Spleen (tissue), 11 donors: ENCODE data around the gene UTY. TPM values are rescaled to one million over a fixed set of nuclear protein-coding genes. Genes with fewer than 3 reads are reported as not detected.

Source experiments
- DNase-seq: peaks from one replicate; pipeline ENCODE4 v3.0.0-alpha.2; 2020
- H3K27ac ChIP-seq, 8 donors: fragments of 200-600 bp; sonication (generic) in 7 of 8; 1 replicate in 4 of 8; 2 replicates in 4 of 8; pipeline versions ENCODE4 v1.5.0 to v1.8.0; 2016 to 2021; ENCODE audit warnings: inconsistent platforms in 4 of 8, mild to moderate bottlenecking in 4 of 8, moderate library complexity in 1 of 8
- H3K27me3 ChIP-seq, 7 donors: fragments of 200-600 bp; sonication (generic) in 6 of 7; replicated peaks in 1 of 7; 1 replicate in 4 of 7; 2 replicates in 3 of 7; pipeline versions ENCODE4 v1.5.0 to v1.8.0; 2016 to 2021; ENCODE audit warnings: inconsistent platforms in 3 of 7, mild to moderate bottlenecking in 1 of 7
- H3K36me3 ChIP-seq, 6 donors: fragments of 200-600 bp; sonication (generic) in 5 of 6; 1 replicate in 4 of 6; 2 replicates in 2 of 6; pipeline versions ENCODE4 v1.5.0 to v1.8.0; 2016 to 2021; ENCODE audit warnings: inconsistent platforms in 2 of 6
- H3K4me1 ChIP-seq, 6 donors: fragments of 200-600 bp; sonication (generic) in 5 of 6; 1 replicate in 3 of 6; 2 replicates in 3 of 6; pipeline versions ENCODE4 v1.5.0 to v1.8.0; 2016 to 2021; ENCODE audit warnings: inconsistent platforms in 3 of 6
- H3K4me3 ChIP-seq, 8 donors: fragments of 200-600 bp; sonication (generic) in 7 of 8; 1 replicate in 4 of 8; 2 replicates in 4 of 8; pipeline versions ENCODE4 v1.5.0 to v1.8.0; 2016 to 2021; ENCODE audit warnings: inconsistent platforms in 4 of 8, mild to moderate bottlenecking in 4 of 8, moderate library complexity in 2 of 8
- H3K9me3 ChIP-seq, 8 donors: fragments of 200-600 bp; sonication (generic) in 7 of 8; 1 replicate in 4 of 8; 2 replicates in 4 of 8; pipeline versions ENCODE4 v1.5.0 to v1.8.0; 2016 to 2021; ENCODE audit warnings: inconsistent platforms in 4 of 8
- POLR2A ChIP-seq, 3 donors: fragments of 450-650 bp; IDR thresholded peaks; one replicate each; pipeline ENCODE4 v1.5.1; 2017; ENCODE audit warnings: antibody characterized with exemption in 3 of 3, mild to moderate bottlenecking in 1 of 3
- POLR2AphosphoS5 ChIP-seq, 3 donors: sonication (generic); formaldehyde crosslinking; IDR thresholded peaks; one replicate each; pipeline ENCODE4 v1.5.1; 2017; ENCODE audit warnings: antibody characterized with exemption in 3 of 3
- WGBS, 5 donors: extraction: QIAGEN DNeasy Blood & Tissue Kit in 3 of 5; methylation state at CpG; one replicate each; pipeline versions ENCODE4 v1.1.5 to v1.1.7; 2013 to 2018; 5-methylcytosine and 5-hydroxymethylcytosine counted together
- intact Hi-C: fragments of 100-400 bp; cut with DNase I; formaldehyde crosslinking; loops from one replicate; pipeline ENCODE4 v1.15.0; 2023; ENCODE audit warnings: low total_unique reads
- polyA plus RNA-seq, 3 donors: library from polyadenylated mRNA; stranded (reverse); fragments of 200-250 nt; gene quantifications; one replicate each; pipeline ENCODE4 v1.2.1, GENCODE V29; 2013
- total RNA-seq, 7 donors: library from RNA; depleted of rRNA in 3 of 7; stranded (reverse); fragments of >200 nt in 3 of 7; fragmentation: NEBNext Ultra II Directional in 4 of 7; extraction: Animal tissue kit (Norgen Biotek cat#: 25700) in 4 of 7; gene quantifications; one replicate each; pipeline versions ENCODE4 v1.1.0 to v1.2.1, GENCODE V29; 2016 to 2021
- TF ChIP-seq, protein P1 (sequence below), 11 experiments: fragments of 200-600 bp in 7 of 11; fragments of 450-650 bp in 4 of 11; sonication (generic) in 4 of 11; IDR thresholded peaks in 8 of 11; conservative IDR thresholded peaks in 3 of 11; 1 replicate in 7 of 11; 2 replicates in 4 of 11; pipeline versions ENCODE4 v1.4.0 to v1.8.0; 2016 to 2021; ENCODE audit warnings: antibody characterized with exemption in 11 of 11, inconsistent platforms in 4 of 11, mild to moderate bottlenecking in 1 of 11
- donor health status: healthy with polysubstance abuse.
- donor health status: DM: no; HTN: no; CAD: no; lungs with moderate emphysema.
- donor health status: DM: no; HTN: no; CAD: no.
- donor health status: Bipolar disorder and iron deficiency.
- donor health status: healthy.
- donor health status: DM: no; HTN: no; CAD: no.
- donor health status: DM: yes; HTN: yes; CAD: no.

Gene UTY
- total and polyA plus RNA-seq, 10 donors, result under 0.01 to 64.1 (median 4.5) TPM; not detected in 4

DNA sequence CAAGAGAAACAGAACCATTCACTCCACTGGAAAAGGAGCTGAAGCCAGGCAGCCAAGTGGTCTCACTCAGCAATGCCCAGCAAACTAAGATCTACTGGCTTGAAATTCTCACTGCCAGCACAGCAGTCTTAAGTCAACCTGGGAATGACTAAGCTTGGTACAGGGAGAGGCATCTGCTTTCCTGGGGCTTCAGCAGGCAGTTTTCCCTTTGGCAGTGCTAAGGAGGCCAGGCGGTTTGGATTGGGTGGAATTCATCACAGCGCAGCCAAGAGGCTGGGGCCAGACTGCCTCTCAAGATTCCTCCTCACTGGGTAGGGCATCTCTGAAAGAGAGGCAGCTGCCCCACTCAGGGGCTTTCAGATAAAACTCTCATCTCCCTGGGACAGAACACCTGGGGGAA, 149.2 kb downstream of the UTY start:
- Histone ChIP-seq H3K27ac (no peak overlapping the region), H3K9me3 (no peaks in the 10 kb centered on the region), H3K4me3 (no peak overlapping the region), H3K36me3 (peaks cover 0 to 51% (median 0%) of the 10 kb centered on the region in 6 donors), H3K27me3 (no peaks in the 10 kb centered on the region), H3K4me1 (no peaks in the 10 kb centered on the region)
- no peak for TF ChIP-seq POLR2AphosphoS5 (IDR thresholded peaks at IDR 0.05)
- no peak for TF ChIP-seq POLR2A (IDR thresholded peaks at IDR 0.05)
- TF ChIP-seq, protein P1, sequence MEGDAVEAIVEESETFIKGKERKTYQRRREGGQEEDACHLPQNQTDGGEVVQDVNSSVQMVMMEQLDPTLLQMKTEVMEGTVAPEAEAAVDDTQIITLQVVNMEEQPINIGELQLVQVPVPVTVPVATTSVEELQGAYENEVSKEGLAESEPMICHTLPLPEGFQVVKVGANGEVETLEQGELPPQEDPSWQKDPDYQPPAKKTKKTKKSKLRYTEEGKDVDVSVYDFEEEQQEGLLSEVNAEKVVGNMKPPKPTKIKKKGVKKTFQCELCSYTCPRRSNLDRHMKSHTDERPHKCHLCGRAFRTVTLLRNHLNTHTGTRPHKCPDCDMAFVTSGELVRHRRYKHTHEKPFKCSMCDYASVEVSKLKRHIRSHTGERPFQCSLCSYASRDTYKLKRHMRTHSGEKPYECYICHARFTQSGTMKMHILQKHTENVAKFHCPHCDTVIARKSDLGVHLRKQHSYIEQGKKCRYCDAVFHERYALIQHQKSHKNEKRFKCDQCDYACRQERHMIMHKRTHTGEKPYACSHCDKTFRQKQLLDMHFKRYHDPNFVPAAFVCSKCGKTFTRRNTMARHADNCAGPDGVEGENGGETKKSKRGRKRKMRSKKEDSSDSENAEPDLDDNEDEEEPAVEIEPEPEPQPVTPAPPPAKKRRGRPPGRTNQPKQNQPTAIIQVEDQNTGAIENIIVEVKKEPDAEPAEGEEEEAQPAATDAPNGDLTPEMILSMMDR (IDR thresholded peaks at IDR 0.05 in 8 of 11, conservative IDR thresholded peaks at IDR 0.05 in 3 of 11), result no peak
- 100% methylated on average over 2 of the region's 2 CpGs; no CpG with 5 or more reads in 3 of the 5 donors for WGBS, 5 donors
- no peak for DNase-seq
- intact Hi-C loops, result no loop called here

DNA sequence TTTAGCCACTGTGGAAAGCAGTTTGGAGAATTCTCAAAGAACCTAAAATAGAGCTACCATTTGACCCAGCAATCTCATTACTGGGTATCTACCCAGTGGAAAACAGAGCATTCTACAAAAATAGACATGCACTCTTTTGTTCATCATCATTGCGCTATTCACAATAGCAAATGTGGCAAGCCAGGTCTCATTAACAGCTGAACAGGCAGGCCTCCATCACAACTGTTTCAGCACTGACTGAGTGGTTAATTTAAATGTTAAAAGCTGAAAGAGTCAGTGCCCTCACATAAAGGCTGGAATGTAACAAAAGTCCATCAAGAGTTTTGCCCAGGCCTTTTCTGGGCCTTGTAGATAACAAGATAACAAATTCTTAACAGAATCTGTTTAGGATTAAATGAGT, 166.9 kb downstream of the UTY start:
- no peak overlapping the region for H3K27ac ChIP-seq
- H3K27me3 ChIP-seq, result no peaks in the 10 kb centered on the region
- no peaks in the 10 kb centered on the region for H3K9me3 ChIP-seq
- TF ChIP-seq POLR2AphosphoS5 (IDR thresholded peaks at IDR 0.05), result no peak
- TF ChIP-seq, protein P1 (IDR thresholded peaks at IDR 0.05 in 8 of 11, conservative IDR thresholded peaks at IDR 0.05 in 3 of 11), result no peak
- no peak for TF ChIP-seq POLR2A (IDR thresholded peaks at IDR 0.05)
- H3K4me3 ChIP-seq, result no peak overlapping the region
- DNase-seq, result no peak
- no peaks in the 10 kb centered on the region for H3K4me1 ChIP-seq
- intact Hi-C loops, result no loop called here
- 97 to 100% (median 100%) methylated on average over 1 of the region's 1 CpG; no CpG with 5 or more reads in 2 of the 5 donors for WGBS, 5 donors
- peaks cover 0 to 65% (median 0%) of the 10 kb centered on the region in 6 donors for H3K36me3 ChIP-seq

DNA sequence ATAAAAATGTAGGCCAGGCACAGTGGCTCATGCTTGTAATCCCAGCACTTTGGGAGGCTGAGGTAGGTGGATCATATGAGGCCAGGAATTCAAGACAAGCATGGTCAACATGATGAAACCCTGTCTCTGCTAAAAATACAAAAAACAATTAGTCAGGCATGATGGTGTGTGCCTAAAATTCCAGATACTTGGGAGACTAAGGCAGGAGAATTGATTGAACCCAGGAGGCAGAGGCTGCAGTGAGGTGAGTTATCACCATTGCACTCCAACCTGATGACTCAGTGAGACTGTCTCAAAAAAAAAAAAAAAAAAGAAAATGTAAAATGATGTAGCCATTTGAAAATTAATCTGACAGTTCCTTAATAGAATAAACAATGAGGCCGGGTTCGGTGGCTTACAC, 171.9 kb downstream of the UTY start:
- H3K27ac ChIP-seq, result no peak overlapping the region
- TF ChIP-seq POLR2A (IDR thresholded peaks at IDR 0.05) (no peak), POLR2AphosphoS5 (IDR thresholded peaks at IDR 0.05) (no peak)
- TF ChIP-seq, protein P1 (IDR thresholded peaks at IDR 0.05 in 8 of 11, conservative IDR thresholded peaks at IDR 0.05 in 3 of 11), result no peak
- H3K36me3 ChIP-seq, result peaks cover 0 to 52% (median 0%) of the 10 kb centered on the region in 6 donors
- no peaks in the 10 kb centered on the region for H3K9me3 ChIP-seq
- H3K4me3 ChIP-seq, result no peak overlapping the region
- H3K4me1 ChIP-seq, result no peaks in the 10 kb centered on the region
- no peak for DNase-seq
- intact Hi-C loops, result no loop called here
- no peaks in the 10 kb centered on the region for H3K27me3 ChIP-seq
- WGBS, 5 donors, result 89 to 100% (median 93%) methylated on average over 2 of the region's 2 CpGs; no CpG with 5 or more reads in 2 of the 5 donors

DNA sequence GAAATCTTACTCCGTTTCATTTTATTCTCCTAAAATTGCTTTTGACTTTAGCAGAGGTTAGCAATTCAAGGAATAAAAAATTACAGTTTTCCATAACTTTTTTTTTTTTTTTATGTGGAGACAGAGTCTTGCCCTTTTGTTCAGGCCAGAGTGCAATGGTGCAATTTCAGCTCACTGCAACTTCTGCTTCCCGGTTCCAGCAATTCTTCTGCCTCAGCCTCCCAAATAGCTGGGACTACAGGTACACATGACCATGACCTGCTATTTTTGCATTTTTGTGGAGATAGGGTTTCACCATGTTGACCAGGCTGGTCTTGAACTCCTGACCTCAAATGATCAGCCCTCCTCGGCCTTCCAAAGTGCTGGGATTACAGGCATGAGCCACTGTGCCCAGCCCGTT, 179.0 kb downstream of the UTY start:
- 77 to 88% (median 79%) methylated on average over 4 of the region's 4 CpGs; no CpG with 5 or more reads in 2 of the 5 donors for WGBS, 5 donors
- TF ChIP-seq POLR2A (IDR thresholded peaks at IDR 0.05) (no peak), POLR2AphosphoS5 (IDR thresholded peaks at IDR 0.05) (no peak)
- TF ChIP-seq, protein P1 (IDR thresholded peaks at IDR 0.05 in 8 of 11, conservative IDR thresholded peaks at IDR 0.05 in 3 of 11), result no peak
- Histone ChIP-seq H3K4me1 (no peaks in the 10 kb centered on the region), H3K27ac (no peak overlapping the region), H3K36me3 (peaks cover 0 to 93% (median 0%) of the 10 kb centered on the region in 6 donors), H3K4me3 (no peak overlapping the region), H3K27me3 (no peaks in the 10 kb centered on the region), H3K9me3 (no peaks in the 10 kb centered on the region)
- no peak for DNase-seq
- intact Hi-C loops, result no loop called here
